GM10266 (cell line): ENCODE results near the gene ATR.

Experiments used
- DNase-seq: peaks from one replicate; pipeline ENCODE4 v3.0.0; 2012; ENCODE audit errors: extremely low spot score
- CTCF ChIP-seq: IDR thresholded peaks from 2 replicates; pipeline ENCODE4 v1.5.1; 2012; ENCODE audit warnings: mild to moderate bottlenecking, low read depth; ENCODE audit not compliant: control insufficient read depth, insufficient read depth; ENCODE audit errors: missing control alignments

ATR gene

GRCh38 chr3:142618917-142619461 lies 40.5 kb upstream of the ATR start:
- no peak for DNase-seq
- TF ChIP-seq CTCF = no peak

GRCh38 chr3:142615171-142615570 lies 36.6 kb upstream of the ATR start:
- TF ChIP-seq CTCF = no peak
- no peak for DNase-seq

- DNase-seq = no peak
- TF ChIP-seq CTCF = no peak
These were observed 35.6 kb upstream of the ATR start for GRCh38 chr3:142614059-142614626.

- DNase-seq = no peak
- TF ChIP-seq CTCF = no peak
These were observed 35.0 kb upstream of the ATR start for GRCh38 chr3:142613491-142613890.

GRCh38 chr3:142611206-142611605 lies 32.7 kb upstream of the ATR start:
- DNase-seq = no peak
- no peak for TF ChIP-seq CTCF

- TF ChIP-seq CTCF = no peak
- no peak for DNase-seq
These were observed 30.6 kb upstream of the ATR start for GRCh38 chr3:142609136-142609535.

GRCh38 chr3:142608631-142609030 lies 30.1 kb upstream of the ATR start:
- no peak for DNase-seq
- TF ChIP-seq CTCF = no peak
